ENCODE measurements around the gene GC. TPM values are rescaled to one million over a fixed set of nuclear protein-coding genes. Genes with fewer than 3 reads are reported as not detected.

Gene GC
- total and polyA plus RNA-seq, 10 of the 15 experiments (the other 5 are each of a cell fraction or from before 2014, with no cell fraction given): 2.3 TPM; not detected in 9

GRCh38 chr4:71694961-71695360 is 88.9 kb downstream of the GC start:
- Histone ChIP-seq H2AFZ (ENCODE audit: control insufficient read depth, low read depth, low read length) (no peak overlapping the region), H3K9ac (ENCODE audit: control insufficient read depth, insufficient read depth, low read length) (no peak overlapping the region), H3K4me3 (no peak overlapping the region), H3K4me1 (ENCODE audit: control insufficient read depth, insufficient read depth, low read length) (no peaks in the 10 kb centered on the region), H3K4me2 (ENCODE audit: control insufficient read depth, insufficient read depth) (no peak overlapping the region), H3K79me2 (ENCODE audit: control insufficient read depth, insufficient read depth, low read length) (no peaks in the 10 kb centered on the region), H3K27me3 (replicated peaks in 1 of 2; ENCODE audit: control insufficient read depth in 2 of 2, insufficient read depth in 2 of 2, low read length in 1 of 2) (no peaks in the 10 kb centered on the region), H3K9me3 (replicated peaks; ENCODE audit: control insufficient read depth, insufficient read depth, low read length) (no peaks in the 10 kb centered on the region), H3K27ac (ENCODE audit: control insufficient read depth, insufficient read depth) (no peak overlapping the region), H3K36me3 (ENCODE audit: control insufficient read depth in 2 of 2, insufficient read depth in 2 of 2, low read length in 1 of 2) (no peaks in the 10 kb centered on the region), H4K20me1 (ENCODE audit: control insufficient read depth, insufficient read depth) (no peaks in the 10 kb centered on the region)
- ChIA-PET RAD21 (ENCODE audit: unreplicated experiment) (no interaction called here), SMC1A (ENCODE audit: uncharacterized antibody, unreplicated experiment) (no interaction called here), POLR2A (no interaction called here), CTCF (no interaction called here)
- BruUV-seq (replicated peaks): no TSS peak
- FAIRE-seq (no peak), DNase-seq (ENCODE audit: low read depth, low spot score) (no peak), ATAC-seq (no peak)
- in situ Hi-C loops (cut with MboI) (no loop called here), intact Hi-C loops (cut with micrococcal nuclease; ENCODE audit: unreplicated experiment) (no loop called here)
- under 1% methylated on average over 5 of the region's 5 CpGs for WGBS (ENCODE audit: insufficient coverage, insufficient replicate concordance, low lambda C conversion rate, missing lambda C conversion rate)
- TF ChIP-seq MEF2B (IDR thresholded peaks at IDR 0.05; ENCODE audit: partially characterized antibody, poor library complexity, severe bottlenecking) (no peak), CTCF (IDR thresholded peaks at IDR 0.05 in 2 of 3, conservative IDR thresholded peaks at IDR 0.05 in 1 of 3; ENCODE audit: control insufficient read depth in 2 of 3, extremely low read depth in 1 of 3, insufficient read depth in 1 of 3, low read depth in 3 of 3, low read length in 3 of 3) (no peak), RFX5 (IDR thresholded peaks at IDR 0.05; ENCODE audit: low read depth, low read length) (no peak), ZBTB40 (IDR thresholded peaks at IDR 0.05; ENCODE audit: borderline replicate concordance) (no peak), MLLT1 (IDR thresholded peaks at IDR 0.05) (no peak), FOS (IDR thresholded peaks at IDR 0.05; ENCODE audit: borderline replicate concordance, extremely low read depth, insufficient read length) (no peak), ATF2 (IDR thresholded peaks at IDR 0.05; ENCODE audit: low read length) (no peak)

All from GM12878 (cell line).